BE2C (cell line): Measurements from ENCODE around the gene OTOR.

ENCODE experiments used
- DNase-seq: peaks from one replicate; pipeline ENCODE4 v3.0.0-alpha.2; 2020
- H3K27me3 ChIP-seq: fragments of 250-450 bp; sonication (Bioruptor Pico); 2 replicates; pipeline ENCODE4 v1.5.1; 2020; ENCODE audit warnings: mild to moderate bottlenecking
- H3K36me3 ChIP-seq: fragments of 250-450 bp; sonication (Bioruptor Pico); 2 replicates; pipeline ENCODE4 v1.5.1; 2020; ENCODE audit warnings: mild to moderate bottlenecking
- H3K4me1 ChIP-seq: fragments of 250-450 bp; sonication (Bioruptor Pico); 2 replicates; pipeline ENCODE4 v1.5.1; 2020
- H3K4me3 ChIP-seq: 2 replicates; pipeline ENCODE4 v1.5.1; 2011; ENCODE audit warnings: low read depth, low read length
- H3K9me3 ChIP-seq: fragments of 250-450 bp; sonication (Bioruptor Pico); 2 replicates; pipeline ENCODE4 v1.5.1; 2020
- TF ChIP-seq, protein P1 (sequence below): IDR thresholded peaks from 2 replicates; pipeline ENCODE4 v1.5.1; 2012; ENCODE audit warnings: mild to moderate bottlenecking, low read depth, low read length

The OTOR gene

DNA sequence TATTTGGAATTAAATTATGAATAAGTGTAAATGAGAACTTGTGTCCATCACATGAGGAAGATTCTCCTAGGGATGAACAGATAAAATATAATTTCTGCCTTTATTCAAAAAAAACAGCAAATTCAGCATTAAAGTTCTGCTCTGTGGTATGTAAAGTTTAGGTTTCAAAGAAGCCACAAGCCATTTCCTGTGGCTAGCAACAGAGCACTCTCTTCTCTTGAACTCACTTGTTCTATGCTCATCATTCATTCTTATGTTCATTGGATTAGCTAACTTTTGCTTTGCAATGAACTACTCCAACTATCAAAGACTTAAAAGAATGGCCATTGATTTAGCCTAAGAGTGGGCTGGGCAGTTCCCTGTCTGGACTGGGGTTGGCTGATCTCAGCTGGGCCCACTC, 39.1 kb upstream of the OTOR start:
- no peaks in the 10 kb centered on the region for H3K36me3 ChIP-seq
- no peaks in the 10 kb centered on the region for H3K4me1 ChIP-seq
- DNase-seq, result no peak
- no peak overlapping the region for H3K4me3 ChIP-seq
- TF ChIP-seq, protein P1, sequence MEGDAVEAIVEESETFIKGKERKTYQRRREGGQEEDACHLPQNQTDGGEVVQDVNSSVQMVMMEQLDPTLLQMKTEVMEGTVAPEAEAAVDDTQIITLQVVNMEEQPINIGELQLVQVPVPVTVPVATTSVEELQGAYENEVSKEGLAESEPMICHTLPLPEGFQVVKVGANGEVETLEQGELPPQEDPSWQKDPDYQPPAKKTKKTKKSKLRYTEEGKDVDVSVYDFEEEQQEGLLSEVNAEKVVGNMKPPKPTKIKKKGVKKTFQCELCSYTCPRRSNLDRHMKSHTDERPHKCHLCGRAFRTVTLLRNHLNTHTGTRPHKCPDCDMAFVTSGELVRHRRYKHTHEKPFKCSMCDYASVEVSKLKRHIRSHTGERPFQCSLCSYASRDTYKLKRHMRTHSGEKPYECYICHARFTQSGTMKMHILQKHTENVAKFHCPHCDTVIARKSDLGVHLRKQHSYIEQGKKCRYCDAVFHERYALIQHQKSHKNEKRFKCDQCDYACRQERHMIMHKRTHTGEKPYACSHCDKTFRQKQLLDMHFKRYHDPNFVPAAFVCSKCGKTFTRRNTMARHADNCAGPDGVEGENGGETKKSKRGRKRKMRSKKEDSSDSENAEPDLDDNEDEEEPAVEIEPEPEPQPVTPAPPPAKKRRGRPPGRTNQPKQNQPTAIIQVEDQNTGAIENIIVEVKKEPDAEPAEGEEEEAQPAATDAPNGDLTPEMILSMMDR, result no peak
- 0 out of 2 replicates have a peak, but pooled peaks cover 5% of the 10 kb centered on the region for H3K9me3 ChIP-seq
- H3K27me3 ChIP-seq, result no peaks in the 10 kb centered on the region

DNA sequence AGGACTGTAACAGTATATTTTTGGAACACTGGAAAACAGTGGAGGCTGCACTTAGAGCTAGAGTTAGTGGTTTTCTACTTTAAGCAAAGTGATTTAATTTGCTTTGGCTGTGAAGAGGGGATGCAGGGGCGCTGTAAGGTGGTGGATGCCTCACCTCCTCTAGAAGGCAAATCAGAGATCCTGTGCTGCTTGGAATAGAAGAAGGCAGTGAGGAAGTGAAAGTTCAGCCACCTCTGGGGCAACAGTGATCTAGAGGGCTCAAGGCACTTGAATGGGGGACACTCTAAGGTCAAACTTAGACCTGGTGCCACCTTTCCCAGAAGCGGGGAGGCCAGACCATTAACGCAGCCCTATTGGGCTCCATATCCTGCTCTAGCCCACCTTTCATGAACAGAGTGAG, 37.4 kb upstream of the OTOR start:
- H3K4me3 ChIP-seq, result no peak overlapping the region
- TF ChIP-seq, protein P1, result no peak
- H3K36me3 ChIP-seq, result no peaks in the 10 kb centered on the region
- 0 out of 2 replicates have a peak, but pooled peaks cover 5% of the 10 kb centered on the region for H3K9me3 ChIP-seq
- no peak for DNase-seq
- H3K4me1 ChIP-seq, result no peaks in the 10 kb centered on the region
- H3K27me3 ChIP-seq, result no peaks in the 10 kb centered on the region

DNA sequence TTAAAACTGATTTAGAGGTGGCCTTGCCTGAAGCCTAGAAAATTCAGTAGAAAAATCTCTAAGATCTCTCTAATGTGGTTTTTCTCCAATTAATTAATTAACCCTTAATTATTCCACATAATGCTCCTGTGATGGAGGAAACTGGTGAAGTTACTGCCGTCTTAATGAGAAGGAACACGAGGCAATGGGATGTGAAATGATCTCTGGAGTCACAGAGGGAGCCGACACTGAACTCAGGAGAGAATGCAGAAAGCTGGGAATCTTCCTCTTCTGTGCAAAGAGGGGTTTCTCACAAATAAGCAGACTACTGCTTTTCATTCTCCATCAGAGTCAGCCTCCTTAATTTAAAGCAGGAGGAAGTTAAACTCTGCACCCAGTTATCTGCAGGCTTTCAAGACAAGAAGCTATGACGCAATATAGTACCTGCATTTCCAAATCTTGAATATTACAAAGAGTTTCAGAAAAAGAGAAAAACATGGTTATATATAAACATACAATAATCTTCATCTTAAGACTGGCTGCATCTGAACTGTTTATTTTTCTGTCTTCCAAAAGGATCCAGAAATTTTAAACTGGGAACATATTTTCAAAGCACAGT, 36.4 kb upstream of the OTOR start:
- Histone ChIP-seq H3K4me1 (no peaks in the 10 kb centered on the region), H3K9me3 (0 out of 2 replicates have a peak, but pooled peaks cover 3% of the 10 kb centered on the region), H3K36me3 (no peaks in the 10 kb centered on the region), H3K27me3 (no peaks in the 10 kb centered on the region), H3K4me3 (no peak overlapping the region)
- no peak for DNase-seq
- TF ChIP-seq, protein P1, result no peak

DNA sequence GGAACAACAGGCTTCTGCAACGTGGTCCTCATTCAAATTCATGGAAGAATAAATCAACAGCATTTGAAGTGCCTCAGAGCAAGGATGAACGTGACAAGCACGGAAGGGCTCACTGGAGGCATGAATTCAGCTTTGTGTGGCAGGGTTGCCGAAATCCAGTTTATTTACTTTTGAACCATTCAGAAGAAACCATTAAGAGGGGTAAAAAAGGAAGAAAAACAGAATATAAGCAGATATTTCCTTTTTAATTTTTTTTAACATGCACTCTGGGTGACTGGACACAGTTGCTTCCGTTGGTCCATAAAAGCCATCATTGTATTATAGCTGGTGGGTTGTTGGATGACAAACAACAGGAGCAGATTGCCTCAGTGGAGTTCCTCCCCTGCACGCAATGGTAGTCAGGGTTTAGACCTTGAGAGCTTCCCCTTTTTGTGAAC, 35.6 kb upstream of the OTOR start:
- Histone ChIP-seq H3K27me3 (no peaks in the 10 kb centered on the region), H3K36me3 (no peaks in the 10 kb centered on the region), H3K9me3 (no peaks in the 10 kb centered on the region), H3K4me3 (no peak overlapping the region), H3K4me1 (no peaks in the 10 kb centered on the region)
- TF ChIP-seq, protein P1, result no peak
- DNase-seq, result no peak

DNA sequence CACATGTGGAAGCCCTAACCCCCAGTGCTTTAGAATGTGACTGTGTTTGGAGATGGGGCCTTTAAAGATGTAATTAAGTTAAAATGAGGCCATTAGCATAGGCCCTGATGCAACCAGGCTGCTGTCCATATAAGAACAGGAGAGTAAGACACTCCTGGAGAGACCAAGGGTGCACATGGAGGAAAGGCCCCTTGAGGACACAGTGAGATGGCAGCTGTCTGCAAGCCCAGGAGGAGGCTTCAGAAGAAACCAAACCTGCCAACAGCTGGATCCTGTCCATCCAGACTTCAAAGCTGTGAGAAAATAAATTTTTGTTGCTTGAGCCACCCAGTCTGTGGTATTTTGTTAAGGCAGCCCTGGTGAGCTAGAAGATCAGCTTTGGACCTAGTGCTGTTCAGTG, 35.1 kb upstream of the OTOR start:
- H3K36me3 ChIP-seq, result no peaks in the 10 kb centered on the region
- no peaks in the 10 kb centered on the region for H3K9me3 ChIP-seq
- TF ChIP-seq, protein P1, result no peak
- H3K4me1 ChIP-seq, result no peaks in the 10 kb centered on the region
- no peak for DNase-seq
- no peak overlapping the region for H3K4me3 ChIP-seq
- H3K27me3 ChIP-seq, result no peaks in the 10 kb centered on the region

DNA sequence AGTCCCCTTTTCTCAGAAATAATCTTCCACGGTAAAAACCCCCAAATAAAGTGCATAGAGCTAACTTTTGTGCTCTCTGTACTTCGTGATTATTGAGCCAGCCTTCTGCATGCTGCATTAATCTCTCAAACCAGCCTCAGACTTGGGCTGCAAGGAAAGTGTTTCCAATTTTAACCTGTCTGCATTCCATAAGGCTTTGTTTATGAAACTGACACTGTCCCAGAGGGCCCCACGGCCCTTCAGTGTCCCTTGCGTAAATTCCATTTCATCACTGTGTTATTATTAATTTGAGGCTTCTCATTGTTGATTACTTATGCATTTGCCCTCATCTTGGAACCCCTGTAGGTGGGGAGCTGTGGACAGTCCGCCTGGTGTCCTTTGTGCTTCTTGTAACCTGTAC, 33.9 kb upstream of the OTOR start:
- Histone ChIP-seq H3K4me3 (no peak overlapping the region), H3K27me3 (no peaks in the 10 kb centered on the region), H3K9me3 (no peaks in the 10 kb centered on the region), H3K36me3 (no peaks in the 10 kb centered on the region), H3K4me1 (no peaks in the 10 kb centered on the region)
- TF ChIP-seq, protein P1, result no peak
- no peak for DNase-seq
